HCT116 (cell line): ENCODE results near the gene PUM1. TPM values are rescaled to one million over a fixed set of nuclear protein-coding genes. Genes with fewer than 3 reads are reported as not detected.

Experiments
- ATAC-seq: fragments of 200-7000 bp; cut with Tn5 transposase; 2 replicates; pipeline ENCODE4 v1.9.1; 2020; ENCODE audit warnings: mild to moderate bottlenecking, moderate library complexity
- BruUV-seq: library from RNA; stranded (reverse); fragments of 400-500 nt; replicated peaks from 2 replicates; lab custom pipeline; 2021; lab: Mats Ljungman, UMichigan
- CTCF ChIA-PET: fragments of 300-600 bp; sonication (Branson Sonifier 250); formaldehyde crosslinking; loops from one replicate; lab custom pipeline; 2021; ENCODE audit warnings: antibody characterized with exemption; lab: Charles Lee
- POLR2A ChIA-PET: fragments of 300-600, 350-600 bp; sonication (Branson Sonifier 250); formaldehyde crosslinking; loops from one replicate; lab custom pipeline; 2021; ENCODE audit warnings: antibody characterized with exemption; lab: Charles Lee
- RAD21 ChIA-PET, 2 experiments: fragments of 300-600 bp; sonication (Branson Sonifier 250); formaldehyde crosslinking; loops; one replicate each; lab custom pipeline; 2023; ENCODE audit warnings: low total read pairs in 2 of 2; ENCODE audit not compliant: uncharacterized antibody in 2 of 2, unreplicated experiment in 2 of 2, low non-redundant PET in 1 of 2; lab: Charles Lee
- DNase-seq: peaks from one replicate; pipeline ENCODE4 v3.0.0-alpha.2; 2010; ENCODE audit warnings: low read depth, low spot score
- H2AFZ ChIP-seq: fragments of 200-600 bp; shearing (Covaris generic), sonication (generic); 2 replicates; pipeline ENCODE4 v1.6.1; 2017; ENCODE audit warnings: low read depth, mixed run types, mixed read lengths, antibody characterized with exemption, low read length; ENCODE audit not compliant: poor library complexity, severe bottlenecking
- H3K27ac ChIP-seq: 2 replicates; pipeline ENCODE4 v1.5.1; 2012; ENCODE audit warnings: low read depth, low read length
- H3K27me3 ChIP-seq: fragments of 200-600 bp; sonication (generic); 2 replicates; pipeline ENCODE4 v1.6.1; 2016; ENCODE audit warnings: mixed run types, low read length, mixed read lengths; ENCODE audit not compliant: insufficient read depth
- H3K36me3 ChIP-seq, 2 experiments: fragments of 200-500 bp in 1 of 2; fragments of 200-600 bp in 1 of 2; sonication (Bioruptor generic) in 1 of 2; sonication (generic) in 1 of 2; 2 replicates each; pipeline versions ENCODE4 v1.5.1 to v1.6.1; 2014 to 2016; ENCODE audit warnings: low read length in 2 of 2, inconsistent platforms in 1 of 2, mixed read lengths in 1 of 2, mixed run types in 1 of 2; ENCODE audit not compliant: insufficient read depth in 2 of 2, control insufficient read depth in 1 of 2
- H3K4me1 ChIP-seq, 2 experiments: fragments of 200-600 bp in 1 of 2; sonication (generic) in 1 of 2; 2 replicates each; pipeline versions ENCODE4 v1.5.1 to v1.6.1; 2012 to 2017; ENCODE audit warnings: low read length in 2 of 2, inconsistent platforms in 1 of 2, mild to moderate bottlenecking in 1 of 2, mixed read lengths in 1 of 2, mixed run types in 1 of 2, moderate library complexity in 1 of 2; ENCODE audit not compliant: insufficient read depth in 2 of 2, control insufficient read depth in 1 of 2
- H3K4me2 ChIP-seq: fragments of 200-600 bp; sonication (generic); 2 replicates; pipeline ENCODE4 v1.6.1; 2017; ENCODE audit warnings: mixed run types, low read length, mixed read lengths
- H3K4me3 ChIP-seq, 2 experiments: fragments of 200-600 bp in 1 of 2; sonication (generic) in 1 of 2; replicated peaks in 1 of 2; 2 replicates each; pipeline ENCODE4 v1.5.1; 2011 to 2016; ENCODE audit warnings: low read length in 2 of 2, control low read depth in 1 of 2, low read depth in 1 of 2, mild to moderate bottlenecking in 1 of 2, mixed read lengths in 1 of 2, mixed run types in 1 of 2
- H3K79me2 ChIP-seq: fragments of 200-600 bp; sonication (generic); 2 replicates; pipeline ENCODE4 v1.6.1; 2017; ENCODE audit warnings: mild to moderate bottlenecking, mixed run types, low read length, moderate library complexity, mixed read lengths; ENCODE audit not compliant: insufficient read depth
- H3K9ac ChIP-seq: fragments of 200-600 bp; sonication (generic); 2 replicates; pipeline ENCODE4 v1.6.1; 2016; ENCODE audit warnings: low read length, mixed read lengths
- H3K9me2 ChIP-seq: fragments of 200-600 bp; sonication (generic), shearing (Covaris generic); 2 replicates; pipeline ENCODE4 v1.6.1; 2017; ENCODE audit warnings: mixed run types, mild to moderate bottlenecking, moderate library complexity; ENCODE audit not compliant: insufficient read depth
- H3K9me3 ChIP-seq, 2 experiments: fragments of 200-500 bp in 1 of 2; fragments of 200-600 bp in 1 of 2; sonication (Bioruptor generic) in 1 of 2; sonication (generic) in 1 of 2; 2 replicates each; pipeline ENCODE4 v1.6.1; 2014 to 2017; ENCODE audit warnings: low read length in 2 of 2, mixed read lengths in 2 of 2, inconsistent platforms in 1 of 2, low read depth in 1 of 2, mild to moderate bottlenecking in 1 of 2, mixed run types in 1 of 2, moderate library complexity in 1 of 2; ENCODE audit not compliant: control insufficient read depth in 1 of 2, insufficient read depth in 1 of 2
- H4K20me1 ChIP-seq: fragments of 200-600 bp; sonication (generic), shearing (Covaris generic); 2 replicates; pipeline ENCODE4 v1.6.1; 2017; ENCODE audit warnings: mixed run types, mild to moderate bottlenecking, moderate library complexity; ENCODE audit not compliant: insufficient read depth
- EZH2phosphoT487 ChIP-seq: fragments of 200-600 bp; IDR thresholded peaks from 2 replicates; pipeline ENCODE4 v1.6.1; 2018; ENCODE audit warnings: antibody characterized with exemption, borderline replicate concordance
- POLR2AphosphoS5 ChIP-seq: IDR thresholded peaks from 2 replicates; pipeline ENCODE4 v1.6.1; 2011; ENCODE audit warnings: mild to moderate bottlenecking, low read depth, low read length, moderate library complexity
- REST ChIP-seq: IDR thresholded peaks from 2 replicates; pipeline ENCODE4 v1.6.1; 2012; ENCODE audit warnings: low read depth
- SIN3A ChIP-seq: IDR thresholded peaks from 2 replicates; pipeline ENCODE4 v1.6.1; 2012; ENCODE audit warnings: low read depth
- SP1 ChIP-seq: IDR thresholded peaks from 2 replicates; pipeline ENCODE4 v1.6.1; 2012; ENCODE audit warnings: low read depth
- YY1 ChIP-seq: IDR thresholded peaks from 2 replicates; pipeline ENCODE4 v1.6.1; 2011; ENCODE audit warnings: low read length, low read depth, moderate library complexity, mild to moderate bottlenecking; ENCODE audit not compliant: insufficient replicate concordance; ENCODE audit errors: extremely low read depth
- intact Hi-C: fragments of 100-400 bp; cut with micrococcal nuclease; formaldehyde crosslinking; loops from 2 replicates; pipeline ENCODE4 v1.10.0; 2022
- total RNA-seq: library from RNA; stranded (reverse); gene quantifications from one replicate; pipeline ENCODE4 v1.2.1, GENCODE V29; 2021; ENCODE audit not compliant: unreplicated experiment

PUM1 gene
- total RNA-seq, 1 experiment from 2014 or later: 113 TPM

GRCh38 chr1:30957560-30958222, 107.8 kb downstream of the PUM1 start:
- peaks cover 7% of the 10 kb centered on the region; the same call in 1 of the 2 replicates for H4K20me1 ChIP-seq
- H3K4me1 ChIP-seq: no peaks in the 10 kb centered on the region
- ChIA-PET RAD21 (interaction anchor here in 1 of 2 experiments (0.6 kb wide), 1 partner anchor 9 kb away, joined by 3 read pairs; no protein-coding TSS in a partner anchor), CTCF (no interaction called here), POLR2A (no interaction called here)
- no peaks in the 10 kb centered on the region for H3K9me2 ChIP-seq
- no peaks in the 10 kb centered on the region for H3K9me3 ChIP-seq
- no peak overlapping the region for H2AFZ ChIP-seq
- H3K36me3 ChIP-seq: peaks cover 30 to 41% of the 10 kb centered on the region in 2 experiments
- H3K9ac ChIP-seq: no peak overlapping the region
- peaks cover 95% of the 10 kb centered on the region for H3K79me2 ChIP-seq
- no TSS peak for BruUV-seq
- H3K4me2 ChIP-seq: no peak overlapping the region
- no peak for ATAC-seq
- TF ChIP-seq SP1 (no peak), EZH2phosphoT487 (no peak), SIN3A (no peak), REST (no peak), POLR2AphosphoS5 (no peak), YY1 (no peak)
- no peak overlapping the region for H3K4me3 ChIP-seq
- H3K27ac ChIP-seq: no peak overlapping the region
- no peak for DNase-seq
- intact Hi-C loops: loop anchor here (2.0 kb wide), 1 partner anchor 21 kb away; no protein-coding TSS in a partner anchor
- H3K27me3 ChIP-seq: no peaks in the 10 kb centered on the region
